ENCODE measurements around the gene SFXN2.
"Not testable (repeated sequence)": the region's sequence is repeated elsewhere in the genome, so short reads cannot be mapped to it uniquely, and the experiment has no call there.

Gene SFXN2

DNA sequence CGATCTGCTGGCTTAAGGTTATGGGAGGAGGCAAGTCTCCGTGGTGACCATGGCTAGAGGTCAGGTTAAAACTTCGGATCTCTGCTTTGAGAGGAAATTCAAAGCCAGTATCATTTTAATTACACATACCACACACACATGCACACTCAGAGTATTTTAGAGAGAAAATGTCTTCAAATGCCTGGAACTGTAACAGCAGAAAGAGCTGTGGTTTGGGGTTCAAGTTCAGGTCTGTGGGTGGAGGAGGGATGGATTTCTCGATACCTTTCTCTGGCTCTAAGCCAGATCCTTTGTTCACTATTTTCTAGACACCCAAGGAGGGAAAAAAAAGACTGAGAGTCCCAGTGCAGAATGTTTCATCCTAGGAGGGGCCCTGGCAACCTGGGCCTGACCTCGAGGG lies 32.7 kb upstream of the SFXN2 start:
- no peak for DNase-seq

GRCh38 chr10:102682416-102682815 lies 32.0 kb upstream of the SFXN2 start:
- DNase-seq = no peak

- no peak for DNase-seq
These were observed 31.5 kb upstream of the SFXN2 start for GRCh38 chr10:102682981-102683380.

GRCh38 chr10:102683736-102684135 lies 30.7 kb upstream of the SFXN2 start:
- no peak for DNase-seq

DNA sequence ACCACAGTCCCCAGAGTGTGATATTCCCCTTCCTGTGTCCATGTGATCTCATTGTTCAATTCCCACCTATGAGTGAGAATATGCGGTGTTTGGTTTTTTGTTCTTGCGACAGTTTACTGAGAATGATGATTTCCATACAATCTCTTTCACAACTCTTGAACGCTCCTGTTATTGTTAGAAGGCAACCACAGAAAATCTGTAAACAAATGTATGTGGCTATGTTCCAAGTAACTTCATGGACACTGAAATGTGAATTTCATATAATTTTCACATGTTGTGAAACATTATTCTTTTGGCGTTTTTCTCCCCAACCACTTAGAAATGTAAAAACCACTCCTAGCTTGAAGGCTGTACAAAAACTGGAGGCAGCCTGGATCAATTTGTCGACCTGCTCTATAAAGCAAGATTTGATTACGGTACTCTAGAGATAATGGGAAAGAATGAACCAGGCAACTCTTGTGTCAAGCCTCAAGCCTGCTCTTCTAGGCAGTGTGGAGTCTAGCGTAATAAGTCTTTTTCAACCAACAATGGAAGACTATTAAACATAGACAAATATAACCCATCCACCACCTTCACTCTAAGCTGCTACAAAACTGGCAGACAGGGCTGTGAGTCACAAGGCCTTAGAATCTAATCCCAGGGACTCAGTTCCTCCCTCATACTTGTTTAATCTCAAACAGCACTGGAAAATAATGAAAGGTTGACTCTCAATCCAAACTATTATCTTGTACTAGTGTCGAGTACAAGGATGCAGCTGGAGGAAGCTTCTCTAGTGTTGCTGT lies 23.0 kb upstream of the SFXN2 start:
- DNase-seq = peak; percentile 34

GRCh38 chr10:102695401-102695800 lies 19.0 kb upstream of the SFXN2 start:
- DNase-seq = not testable (repeated sequence)

DNA sequence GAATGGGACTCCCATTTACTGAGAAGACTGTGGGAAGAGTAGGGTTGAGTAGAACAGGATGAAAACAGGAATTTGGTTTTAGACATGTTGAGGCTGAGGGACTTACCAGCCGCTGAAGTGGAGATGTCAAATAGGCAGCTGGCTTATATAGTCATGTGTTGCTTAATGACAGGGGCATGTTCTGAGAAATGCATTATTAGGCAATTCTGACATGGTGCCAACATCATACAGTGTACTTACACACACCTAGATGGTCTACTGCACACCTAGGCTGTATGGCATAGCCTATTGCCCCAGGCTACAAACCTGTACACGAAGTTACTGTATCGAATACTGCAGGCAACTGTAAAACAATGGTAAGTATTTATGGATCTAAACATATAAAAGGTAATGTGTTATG lies 17.7 kb upstream of the SFXN2 start:
- DNase-seq = no peak

GRCh38 chr10:102698894-102699293 lies 15.5 kb upstream of the SFXN2 start:
- no peak for DNase-seq

DNA sequence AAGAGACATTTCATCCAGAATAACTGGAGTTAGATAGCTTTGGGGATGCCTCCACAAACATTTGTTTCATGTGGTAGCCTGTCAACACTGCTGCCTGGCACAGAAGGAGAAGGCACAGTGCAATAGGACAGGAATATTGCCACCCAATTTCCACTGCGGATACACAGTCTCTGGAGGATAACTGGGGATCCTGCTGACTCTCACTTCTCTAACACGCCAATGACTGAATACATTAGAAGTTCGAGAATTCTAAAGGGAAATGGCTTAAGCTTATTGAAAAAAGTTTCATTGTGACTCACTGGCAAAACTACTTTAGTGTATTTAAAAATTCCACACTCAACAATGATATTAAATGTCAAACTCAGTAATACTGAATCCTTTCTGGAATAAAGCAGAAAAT lies 13.2 kb upstream of the SFXN2 start:
- no peak for DNase-seq

DNA sequence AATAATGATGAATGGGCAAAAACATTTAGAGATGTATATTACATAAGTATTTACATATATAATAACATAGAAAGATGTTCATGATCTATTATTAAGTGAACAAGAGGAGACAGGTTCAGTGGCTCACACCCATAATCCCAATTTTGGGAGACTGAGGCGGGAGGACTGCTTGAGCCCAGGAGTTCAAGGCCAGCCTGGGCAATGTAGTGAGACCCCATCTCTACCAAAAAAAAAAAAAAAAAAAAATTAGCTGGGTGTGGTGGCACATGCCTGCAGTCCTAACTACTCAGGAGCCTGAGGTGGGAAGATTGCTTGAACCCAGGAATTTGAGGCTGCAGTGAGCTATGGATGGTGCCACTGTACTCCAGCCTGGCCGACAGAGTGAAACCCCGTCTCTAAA lies 12.6 kb upstream of the SFXN2 start:
- DNase-seq = no peak

GRCh38 chr10:102702742-102703141 lies 11.7 kb upstream of the SFXN2 start:
- DNase-seq = no peak

- DNase-seq = peak; percentile 56
These were observed 9.5 kb upstream of the SFXN2 start for GRCh38 chr10:102704915-102705314.

- no peak for DNase-seq
These were observed 8.9 kb upstream of the SFXN2 start for GRCh38 chr10:102705531-102705930.

DNA sequence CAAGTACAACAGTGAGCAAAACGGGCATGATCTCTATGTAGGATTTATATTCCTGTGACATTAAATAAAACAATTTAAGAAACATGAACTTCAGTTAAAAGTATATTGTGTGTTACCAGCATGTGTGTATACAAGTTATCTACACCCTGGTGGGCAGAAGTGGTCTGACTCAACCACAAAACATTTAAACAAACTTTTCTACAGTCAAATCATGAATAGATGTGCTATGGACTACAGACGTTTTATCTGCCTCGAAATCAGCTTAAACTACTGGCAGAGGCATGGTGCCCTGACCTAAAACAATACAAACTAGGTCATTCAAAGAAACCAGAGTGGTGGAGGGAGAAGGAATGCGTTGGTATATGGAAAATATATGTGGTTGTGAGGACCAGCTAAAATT lies 3.8 kb upstream of the SFXN2 start:
- peak; percentile 80 for DNase-seq

DNA sequence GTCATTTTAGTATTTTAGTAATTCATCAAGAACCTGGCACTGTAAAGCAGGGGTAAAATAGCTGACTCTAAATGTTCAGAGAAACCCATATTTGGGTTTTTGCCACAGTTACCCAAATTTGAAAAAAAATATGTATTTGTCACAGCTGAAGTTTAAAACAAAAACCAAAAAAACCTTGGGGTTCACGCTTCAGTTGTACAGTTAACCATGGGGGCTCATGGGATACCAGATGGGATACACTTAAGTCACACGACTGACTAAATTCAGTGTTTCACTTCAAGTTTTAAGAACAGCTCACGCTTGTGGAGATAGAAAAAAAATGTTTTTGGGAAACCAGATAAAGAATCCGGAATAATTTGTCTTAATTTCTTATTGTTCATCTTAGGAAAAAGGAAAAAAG lies 2.3 kb upstream of the SFXN2 start:
- DNase-seq = no peak

DNA sequence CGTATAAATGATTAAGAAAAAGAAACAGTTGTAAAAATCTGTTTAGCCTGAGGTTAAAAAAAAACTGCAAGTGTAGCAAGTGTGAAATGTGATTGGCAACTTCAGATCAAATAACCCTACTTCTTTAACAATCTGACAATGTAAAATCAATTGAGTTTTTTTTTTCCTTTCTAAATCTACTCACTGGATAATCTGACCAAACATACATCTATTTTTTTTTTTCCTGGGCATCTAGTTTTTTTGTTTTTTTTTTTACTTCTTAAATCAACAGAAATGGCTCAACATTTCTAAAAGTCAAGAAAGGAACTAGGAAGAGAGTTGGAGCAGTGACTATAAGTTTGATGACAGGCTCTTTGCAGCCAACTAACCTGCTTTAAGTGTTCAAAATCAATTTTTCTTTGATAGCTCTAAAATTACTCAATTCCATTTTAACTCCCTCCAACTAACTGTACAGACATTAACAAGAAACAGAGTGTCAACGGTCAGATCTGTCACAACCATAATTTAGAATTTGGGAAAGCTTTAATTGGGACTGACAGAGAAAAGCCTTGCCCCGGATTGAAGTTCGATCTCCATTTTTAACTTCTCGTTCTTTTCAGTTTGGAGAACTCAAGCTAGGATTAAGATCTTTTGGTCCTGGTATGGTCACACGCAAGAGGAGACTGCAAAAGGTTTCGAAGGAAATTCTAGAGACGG lies 1.4 kb upstream of the SFXN2 start:
- DNase-seq = no peak

GRCh38 chr10:102713539-102713813 lies 960 bp upstream of the SFXN2 start:
- DNase-seq = no peak

- peak; percentile 100 for DNase-seq
These were observed 419 bp upstream of the SFXN2 start, which contains the start of gene ARL3 for GRCh38 chr10:102713814-102714620. TSS of gene ARL3 (minus strand) at chr10:102714397. CDS start at chr10:102714275, 122 bp downstream.

DNA sequence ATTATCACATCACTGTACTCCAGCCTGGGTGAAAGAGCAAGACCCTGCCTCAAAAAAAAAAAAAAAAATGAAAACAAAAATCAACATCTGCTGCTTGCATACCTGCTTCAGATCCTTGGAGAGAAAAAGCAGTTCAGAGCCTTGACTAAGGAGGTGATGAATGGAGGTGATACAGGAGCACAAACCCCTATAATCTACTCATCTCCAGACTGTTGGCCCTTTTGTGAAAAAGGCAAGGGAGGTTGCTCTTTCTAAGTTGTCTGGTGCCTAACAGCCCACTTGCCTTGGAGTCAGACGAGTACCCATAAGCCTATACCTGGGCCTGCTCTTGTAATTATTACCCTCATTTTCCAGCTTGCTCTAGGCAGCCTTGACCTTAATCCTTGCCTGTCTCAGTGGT lies 1.4 kb downstream of the SFXN2 start:
- no peak for DNase-seq

- not testable (repeated sequence) for DNase-seq
These were observed 2.6 kb downstream of the SFXN2 start for GRCh38 chr10:102716900-102717565.

- peak; percentile 20 for DNase-seq
These were observed 3.8 kb downstream of the SFXN2 start for GRCh38 chr10:102718220-102718619.

DNA sequence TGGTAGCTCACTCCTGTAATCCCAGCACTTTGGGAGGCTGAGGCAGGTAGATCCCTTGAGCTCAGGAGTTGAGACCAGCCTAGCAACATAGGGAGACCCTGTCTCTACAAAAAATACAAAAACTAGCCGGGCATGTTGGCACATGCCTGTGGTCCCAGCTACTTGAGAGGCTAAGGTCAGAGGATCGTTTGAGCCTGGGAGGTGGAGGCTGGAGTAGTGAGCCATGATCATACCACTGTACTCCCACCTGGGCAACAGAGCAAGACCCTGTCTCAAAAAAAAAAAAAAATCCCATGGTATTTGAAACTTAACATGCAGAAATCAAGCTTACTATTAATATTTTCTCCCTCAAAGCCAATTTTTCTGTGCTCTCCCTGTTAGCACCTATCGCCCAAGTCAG lies 5.9 kb downstream of the SFXN2 start:
- DNase-seq = no peak

GRCh38 chr10:102720775-102721301 lies 6.4 kb downstream of the SFXN2 start:
- DNase-seq = no peak

All from HCEC 1CT (cell line).